GM18867 (cell line): ENCODE measurements around the gene PDZK1IP1.

ENCODE experiments used
- ATAC-seq: cut with Tn5 transposase; IDR thresholded peaks from one replicate; pipeline ENCODE4 v1.9.1; 2021; ENCODE audit warnings: mild to moderate bottlenecking, moderate library complexity; ENCODE audit not compliant: unreplicated experiment

PDZK1IP1 gene, protein sequence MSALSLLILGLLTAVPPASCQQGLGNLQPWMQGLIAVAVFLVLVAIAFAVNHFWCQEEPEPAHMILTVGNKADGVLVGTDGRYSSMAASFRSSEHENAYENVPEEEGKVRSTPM

DNA sequence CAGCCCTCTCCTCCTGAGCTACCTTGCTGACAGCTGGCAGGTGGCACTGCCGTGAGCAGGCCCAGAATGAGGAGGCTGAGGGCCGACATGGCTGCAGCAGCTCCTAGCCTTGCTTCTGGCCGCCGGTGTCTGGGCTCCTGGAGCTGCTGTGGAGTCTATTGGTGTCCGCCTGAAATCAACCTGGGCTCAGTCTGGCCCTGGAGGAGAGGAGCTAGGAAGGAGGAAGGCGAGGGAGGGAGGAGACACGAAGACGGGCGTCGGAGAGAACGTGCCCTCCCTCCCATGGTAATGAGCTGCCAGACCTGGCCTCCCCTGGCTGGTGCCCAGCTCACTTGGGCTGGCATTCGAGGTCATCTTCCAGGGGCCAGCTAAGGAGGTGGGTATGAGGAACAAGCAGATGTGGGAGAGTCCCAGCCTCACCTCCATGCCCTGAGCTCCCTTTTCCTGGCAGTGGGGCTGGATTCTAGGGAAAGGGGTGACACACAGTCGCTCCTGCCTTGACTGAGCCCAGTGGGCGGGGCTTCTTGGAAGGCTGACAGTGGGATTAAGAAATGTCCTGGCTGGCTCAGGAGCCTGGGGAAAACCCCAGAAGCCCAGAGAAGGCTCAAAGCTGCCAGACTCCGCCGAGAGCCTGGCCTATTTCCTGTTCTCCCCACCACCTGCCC is at the start of gene PDZK1IP1:
PDZK1IP1 (minus strand) TSS at position 193 of the 665 bp plus-strand sequence; CDS start at position 89, 104 bp downstream.
- no peak for ATAC-seq

- ATAC-seq = no peak
Measured at GRCh38 chr1:47238935-47239592, 49.2 kb upstream of the PDZK1IP1 start.

DNA sequence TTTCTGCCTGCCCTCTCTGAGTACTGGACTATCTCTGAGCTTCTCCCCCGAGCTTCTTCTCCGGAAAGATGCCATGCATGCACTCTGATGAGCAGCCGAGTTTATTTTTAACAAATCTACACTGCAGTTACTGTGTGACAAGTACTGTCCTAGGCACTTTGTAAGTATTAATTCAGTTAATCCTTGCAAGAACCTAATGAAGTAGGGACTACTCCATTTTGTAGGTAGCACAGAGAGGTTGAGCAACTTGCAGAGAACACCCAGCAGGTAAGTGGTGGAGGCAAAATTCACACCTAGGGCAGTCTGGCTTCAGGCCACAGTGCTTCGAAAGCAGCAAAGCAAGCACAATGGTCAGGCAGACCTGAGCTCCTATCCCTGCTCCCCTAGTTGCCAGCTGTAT is 46.0 kb upstream of the PDZK1IP1 start:
- no peak for ATAC-seq

DNA sequence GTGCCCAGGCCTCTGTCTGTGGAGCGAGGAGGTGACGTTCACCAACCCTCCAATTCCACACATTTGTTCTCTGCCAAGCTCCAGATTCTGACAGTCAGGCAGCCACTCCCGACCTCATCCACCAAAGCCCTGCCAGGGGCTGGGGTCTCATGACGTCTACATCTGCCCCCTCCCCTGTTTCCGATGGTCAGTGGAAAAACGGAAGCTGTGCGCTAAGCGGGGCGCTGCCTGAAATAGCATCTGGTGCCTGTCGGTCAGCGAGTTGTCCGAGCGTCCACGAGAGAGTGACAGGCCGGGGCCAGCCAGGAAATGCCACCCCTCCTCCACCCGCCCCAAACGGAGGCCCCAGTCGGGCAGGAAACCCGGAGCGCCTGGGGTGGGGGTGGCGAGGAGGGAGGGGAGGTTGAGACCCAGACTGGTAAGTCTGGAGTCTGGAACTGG is 45.4 kb upstream of the PDZK1IP1 start:
- no peak for ATAC-seq

DNA sequence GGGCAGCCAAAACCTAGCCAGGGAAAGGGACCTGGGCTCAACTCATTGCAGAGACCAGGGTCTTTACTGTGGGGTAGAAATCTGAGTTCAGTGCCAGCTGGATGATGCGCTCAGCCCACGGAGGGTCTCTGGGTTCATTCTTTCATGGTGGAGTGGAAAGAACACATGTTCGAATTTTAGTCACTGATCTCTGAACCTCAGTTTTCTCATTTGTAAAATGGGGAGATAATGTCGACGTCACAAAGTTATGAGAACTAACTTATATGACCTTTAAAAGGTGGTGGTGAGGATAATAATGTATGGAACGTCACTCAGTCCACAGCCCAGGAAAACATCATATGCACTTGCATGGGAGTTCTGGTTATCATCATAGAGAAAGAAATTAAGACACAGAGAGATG is 43.4 kb upstream of the PDZK1IP1 start:
- ATAC-seq = no peak

DNA sequence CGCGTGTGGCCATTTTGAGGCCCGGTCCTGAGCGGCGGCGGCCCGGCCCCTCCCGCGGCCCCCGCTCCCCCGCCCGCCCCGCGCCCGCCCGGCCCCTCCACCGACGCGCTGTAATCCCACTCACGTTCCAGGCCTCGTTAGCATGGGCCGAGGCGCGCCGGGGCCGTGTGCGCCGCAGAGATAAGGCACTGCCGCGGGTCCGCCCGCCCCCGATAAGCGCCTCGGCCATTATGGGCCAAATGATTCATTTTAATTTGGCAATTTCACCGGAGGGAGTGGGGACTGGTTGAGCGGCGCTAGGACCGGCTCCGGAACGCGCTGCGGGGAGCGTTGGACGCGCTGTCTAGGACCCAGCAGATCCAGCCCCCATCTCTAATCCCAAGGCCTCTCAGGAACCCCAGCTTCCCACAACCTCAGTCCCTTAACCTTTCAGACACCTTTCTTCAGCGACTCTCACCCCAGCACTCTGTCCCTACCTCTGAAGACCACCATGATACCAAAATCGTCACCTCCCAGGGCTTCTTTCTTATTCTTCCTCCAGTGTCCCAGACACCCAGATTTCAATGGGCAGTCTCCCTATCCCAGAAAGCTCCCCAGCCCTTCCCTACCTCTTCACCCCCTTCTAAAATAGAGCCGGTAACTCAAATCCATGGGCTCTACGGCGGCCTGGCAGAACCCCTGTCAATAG is 42.5 kb upstream of the PDZK1IP1 start, which contains the start of gene TAL1:
TAL1 (minus strand) TSS at position 39 of the 688 bp plus-strand sequence. CDS start 6,337 bp downstream, outside the sequence.
- ATAC-seq = no peak

DNA sequence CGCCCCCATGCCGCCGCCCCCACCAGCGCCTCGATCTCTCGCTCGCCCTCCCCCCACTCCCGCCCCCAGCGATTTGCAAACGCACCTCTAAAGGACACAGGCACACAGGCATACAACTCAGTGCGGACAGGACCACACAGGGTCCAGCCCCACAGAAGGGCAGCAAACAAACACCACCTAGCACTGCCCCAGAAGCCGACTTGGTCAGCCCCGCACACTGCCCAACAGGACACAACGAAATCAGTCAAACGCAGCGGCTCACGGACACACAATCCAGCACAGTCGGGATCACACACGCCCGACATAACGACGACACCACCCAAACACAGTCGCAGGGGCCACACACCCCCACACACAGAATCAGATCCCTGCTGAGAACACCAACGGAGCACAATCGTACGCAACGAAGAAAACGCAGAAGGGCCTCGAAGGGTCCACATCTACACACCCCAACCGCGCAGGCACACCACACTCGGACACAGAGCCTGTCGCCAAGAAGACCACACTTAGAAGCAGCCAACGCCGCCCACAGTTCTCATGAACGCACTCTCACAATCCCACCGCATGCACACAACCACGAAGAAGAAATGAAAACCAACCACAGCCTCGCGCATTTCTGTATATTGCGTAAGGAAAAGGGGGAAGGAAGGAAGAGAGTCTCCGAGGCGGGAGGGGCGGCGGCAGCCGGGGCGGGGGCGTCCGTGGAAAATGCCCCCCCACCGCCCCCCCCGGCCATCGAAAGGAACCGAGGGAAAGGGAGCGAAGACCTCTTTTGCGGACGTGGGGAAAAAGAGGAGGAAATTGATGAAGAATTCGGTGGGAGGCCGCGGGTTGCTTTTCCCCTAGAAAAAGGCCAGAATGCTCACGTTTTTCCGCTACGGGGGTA is 41.7 kb upstream of the PDZK1IP1 start:
- ATAC-seq = no peak

GRCh38 chr1:47230692-47231300 is 41.0 kb upstream of the PDZK1IP1 start:
- ATAC-seq = no peak

DNA sequence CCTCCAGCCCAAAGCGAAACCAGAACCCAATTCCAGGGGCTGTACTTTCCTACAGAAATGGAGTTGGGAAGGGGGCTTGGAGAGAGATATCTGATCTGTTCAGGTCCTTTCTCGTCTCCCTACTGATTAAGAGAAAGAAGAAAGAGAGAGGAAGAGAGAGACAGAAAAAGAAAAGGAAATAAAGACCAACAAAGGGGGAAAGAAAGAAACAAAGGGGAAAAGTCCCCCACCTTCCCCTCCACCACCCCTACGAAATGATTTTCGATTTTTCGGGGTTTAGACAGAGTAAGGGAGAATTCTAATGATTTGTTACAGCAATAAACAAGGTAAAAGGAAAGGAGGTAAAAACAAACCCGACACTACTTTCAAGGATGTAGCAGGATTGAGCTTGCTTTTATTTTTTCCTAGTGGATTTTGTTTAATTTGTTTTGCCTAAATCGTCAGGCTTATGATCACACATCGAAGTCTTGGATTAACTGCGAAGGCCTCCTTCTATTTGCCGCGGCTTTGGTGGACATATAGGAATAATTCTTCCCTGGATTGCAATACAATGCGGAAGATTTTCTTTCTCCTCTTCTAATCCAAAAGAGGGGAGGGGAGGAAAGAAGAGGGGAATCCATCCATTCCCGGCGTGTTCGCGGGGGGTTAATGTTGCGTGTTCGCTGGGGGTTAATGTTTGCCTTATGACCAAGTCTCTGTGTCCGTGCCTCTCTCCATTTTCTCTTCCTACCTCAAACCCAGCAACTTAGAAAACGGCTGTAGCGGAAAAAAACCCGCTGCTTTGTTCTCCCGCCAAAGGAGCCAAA is 40.3 kb upstream of the PDZK1IP1 start:
- no peak for ATAC-seq

DNA sequence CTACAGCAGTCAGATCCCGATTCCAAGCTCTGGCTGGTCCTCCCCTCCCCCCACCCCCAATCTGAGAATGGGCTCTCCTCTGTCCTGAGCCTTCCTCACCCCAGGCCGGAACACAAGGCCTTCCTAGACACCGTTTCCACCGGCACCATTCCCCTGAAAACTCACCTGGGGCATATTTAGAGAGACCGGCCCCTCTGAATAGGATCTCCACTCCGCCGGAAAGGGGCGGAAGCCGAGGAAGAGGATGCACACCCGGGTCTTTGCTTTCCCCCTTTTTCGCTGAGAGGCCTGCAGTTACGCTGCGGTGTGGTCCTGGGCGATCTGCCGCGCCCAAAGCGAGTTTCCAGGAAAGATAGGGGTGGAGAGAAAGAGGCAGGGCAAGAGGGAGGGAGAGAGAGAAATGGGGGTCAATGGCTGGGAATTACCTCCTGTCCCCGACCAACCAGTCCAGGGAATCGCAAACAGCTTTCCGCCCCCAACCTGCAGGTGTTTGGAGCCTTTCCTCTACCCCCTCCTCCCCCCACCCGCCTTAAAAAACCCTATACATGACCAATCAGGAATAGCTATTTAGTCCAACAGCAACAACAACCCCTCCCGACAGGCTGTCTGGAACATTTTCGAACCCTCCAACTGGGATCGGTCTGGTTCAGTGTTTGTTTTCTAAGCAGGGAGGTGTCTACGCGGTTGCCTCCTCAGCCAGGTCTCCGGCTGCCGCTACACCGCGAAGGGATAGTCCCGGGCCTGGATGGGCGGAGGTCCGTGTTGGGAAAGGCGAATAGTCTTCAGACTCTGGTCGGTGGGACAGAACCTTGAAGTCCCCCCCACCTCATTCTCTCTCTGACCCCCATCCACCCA is 39.4 kb upstream of the PDZK1IP1 start:
- ATAC-seq = no peak

- no peak for ATAC-seq
Measured at GRCh38 chr1:47228644-47229030, 38.8 kb upstream of the PDZK1IP1 start.

DNA sequence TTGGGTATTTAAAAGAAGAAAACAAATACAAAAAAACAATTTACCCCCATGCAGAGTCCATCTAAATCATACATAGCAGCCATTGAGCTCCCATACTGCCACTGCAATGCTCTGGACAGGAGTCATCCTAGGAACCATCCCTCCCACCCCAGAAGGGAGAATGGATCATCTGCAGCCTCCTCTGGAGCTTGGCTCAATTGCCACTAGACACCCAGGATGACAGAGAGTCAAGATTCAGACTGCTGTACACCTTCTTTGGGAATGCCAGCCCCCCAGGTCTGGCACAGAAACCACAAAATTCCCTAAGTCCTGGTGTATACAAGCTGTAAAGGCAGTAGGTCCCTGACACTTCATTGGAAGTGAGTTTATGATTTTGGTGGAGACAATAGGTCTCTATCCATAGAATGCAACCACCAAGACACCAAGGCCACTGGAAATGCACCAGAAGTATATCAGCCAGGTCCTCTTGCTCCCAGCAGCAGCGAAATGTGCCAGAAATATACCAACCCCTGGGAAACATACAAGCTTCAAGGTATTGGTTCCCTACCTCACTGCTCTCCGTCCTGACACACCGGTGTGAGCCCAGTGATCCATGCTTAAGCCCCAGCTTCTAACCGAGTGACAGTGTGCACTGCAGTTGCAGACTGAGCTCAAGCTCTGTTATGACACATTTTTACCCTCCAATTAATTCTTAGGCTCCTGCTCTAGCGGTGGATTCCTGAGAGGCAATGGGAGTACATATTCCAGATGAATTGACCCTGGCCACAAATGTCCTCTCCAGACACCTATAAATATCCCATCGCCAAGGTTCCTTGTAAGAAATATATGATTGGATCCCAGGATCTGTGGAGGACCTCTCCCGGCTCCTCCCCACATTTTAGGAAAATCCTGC is 37.8 kb upstream of the PDZK1IP1 start:
- ATAC-seq = no peak

DNA sequence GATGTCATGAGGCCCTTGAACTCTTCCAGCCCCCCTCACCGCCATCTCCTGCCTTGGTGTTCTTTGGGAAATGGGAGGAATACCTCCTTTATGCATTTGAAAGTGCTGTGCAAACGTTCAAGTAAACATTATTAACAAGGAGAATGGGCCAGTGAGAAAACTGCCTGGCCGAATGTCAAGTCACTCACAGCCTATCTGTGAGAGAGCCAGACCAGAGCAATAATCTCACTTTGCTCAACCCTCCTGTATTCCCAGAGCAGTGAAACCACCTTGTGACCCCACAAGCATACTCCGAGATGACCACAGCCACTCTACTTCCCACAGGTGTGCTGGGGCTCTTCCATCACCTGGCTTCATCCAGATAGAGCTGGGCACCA is 37.0 kb upstream of the PDZK1IP1 start:
- no peak for ATAC-seq

DNA sequence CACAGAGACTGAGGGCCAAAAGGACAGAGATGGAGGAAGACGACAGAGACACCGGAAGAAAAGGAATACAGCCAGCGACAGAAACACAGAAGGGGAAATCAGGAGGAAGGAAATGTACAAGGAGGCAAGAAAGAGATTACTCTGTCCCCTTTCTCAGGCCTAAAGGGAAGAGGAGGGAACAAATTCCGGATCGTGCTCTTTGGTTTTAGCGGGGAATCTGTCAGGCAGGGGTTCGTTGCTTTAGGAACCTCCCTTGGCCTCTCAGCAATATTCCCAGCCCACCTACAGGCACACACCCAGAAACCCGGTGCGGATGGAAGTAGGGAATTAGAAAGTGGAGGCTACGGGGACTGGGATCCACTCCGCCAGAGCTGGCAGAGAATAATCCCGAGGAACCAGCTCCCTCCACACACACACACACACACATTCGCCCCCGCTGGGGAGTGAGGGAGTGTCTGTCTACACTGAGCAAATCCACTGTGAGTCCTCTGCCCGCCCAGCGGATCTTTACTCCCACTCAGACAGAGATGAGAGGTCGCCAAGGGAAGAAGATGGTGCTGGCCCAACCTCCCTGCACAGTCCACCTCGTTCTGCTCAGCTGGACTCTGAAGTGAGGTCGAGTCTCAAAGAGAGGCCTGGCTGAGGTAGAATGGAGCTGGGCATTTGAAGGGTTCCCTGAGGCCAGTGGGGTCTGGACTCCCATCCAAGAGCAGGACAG is 36.4 kb upstream of the PDZK1IP1 start:
- no peak for ATAC-seq

DNA sequence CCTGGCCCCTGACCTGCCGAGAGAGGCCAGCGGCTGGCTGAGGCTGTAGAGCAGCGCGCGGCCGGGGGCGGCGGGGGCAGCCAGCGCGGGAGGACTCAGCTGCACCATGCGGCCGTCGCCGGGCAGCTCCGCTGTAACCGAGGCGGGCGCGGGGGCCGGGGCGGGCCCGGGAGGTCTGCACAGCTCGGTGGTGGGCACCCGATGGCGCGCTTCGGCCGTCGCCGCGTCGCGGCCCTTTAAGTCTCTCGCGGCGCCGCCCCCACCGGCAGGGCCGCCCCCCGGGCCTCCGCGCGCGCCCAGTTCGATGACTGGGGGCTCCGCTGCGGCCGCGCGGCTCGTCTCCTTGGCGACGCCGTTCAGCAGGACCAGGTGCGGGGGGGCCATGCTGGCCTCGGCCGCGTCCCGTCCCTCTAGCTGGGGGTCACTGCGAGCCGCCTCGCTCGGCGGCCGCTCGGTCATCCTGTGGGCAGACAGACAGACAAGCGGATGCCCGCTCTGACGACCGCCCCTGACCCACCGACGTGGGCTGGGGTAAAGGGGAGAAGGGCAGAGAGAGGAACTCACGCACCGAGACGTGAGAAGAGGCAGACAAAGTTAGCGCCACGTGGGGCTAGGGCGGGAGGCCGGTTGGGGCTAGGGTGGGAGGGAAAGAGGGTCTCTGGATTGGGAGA is 35.7 kb upstream of the PDZK1IP1 start:
- no peak for ATAC-seq

- ATAC-seq = no peak
Measured at GRCh38 chr1:47224676-47225399, 35.0 kb upstream of the PDZK1IP1 start.
